Kidney capillary endothelial cell (primary cell): ENCODE results near the gene TTBK2.
"Not testable (repeated sequence)": the region's sequence is repeated elsewhere in the genome, so short reads cannot be mapped to it uniquely, and the experiment has no call there.

ENCODE experiments used
- DNase-seq: peaks from one replicate; pipeline ENCODE4 v3.0.0-alpha.2; 2018; ENCODE audit warnings: low spot score

TTBK2 gene

GRCh38 chr15:42920519-42921341 is at the start of gene TTBK2:
TTBK2 (minus strand) TSS chr15:42920778; CDS start chr15:42878617, 42,161 bp downstream.
- DNase-seq, result peak; percentile 96

DNA sequence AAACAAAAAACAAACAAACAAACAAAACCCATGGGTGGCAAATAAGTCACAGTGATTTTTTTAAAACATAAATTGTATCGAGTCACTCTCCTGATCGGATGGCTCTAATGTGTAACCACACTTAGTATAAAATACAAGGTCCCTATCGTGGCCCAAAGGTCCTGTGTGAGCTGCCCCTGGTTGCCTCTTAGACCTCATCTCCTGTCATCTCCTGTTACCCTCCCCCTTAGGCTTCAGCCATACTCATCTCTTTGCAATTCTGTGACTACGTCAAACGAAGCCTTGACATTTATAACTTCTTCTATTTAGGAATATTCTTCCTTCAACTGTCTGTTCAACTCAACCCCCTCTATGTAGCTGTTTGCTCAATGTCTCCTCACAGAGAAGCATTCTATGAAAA is 43.9 kb upstream of the TTBK2 start:
- DNase-seq, result no peak

DNA sequence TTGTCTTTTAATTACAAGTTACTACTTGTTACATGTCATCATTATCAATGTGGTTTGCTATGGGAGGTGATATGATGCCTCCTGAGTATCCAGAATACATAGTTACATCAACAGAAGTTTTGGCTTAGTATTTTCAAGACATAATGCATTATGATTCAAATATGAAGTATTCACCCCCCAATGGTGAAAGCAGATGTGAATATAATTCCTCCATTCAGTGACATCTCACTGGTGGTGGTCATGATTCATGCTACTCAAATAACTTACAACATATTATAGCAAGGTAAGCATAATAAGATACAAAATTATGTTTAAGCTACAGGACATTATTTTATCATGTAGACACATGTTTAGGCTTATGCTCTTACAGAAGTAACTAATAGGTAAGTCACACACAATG is 34.9 kb upstream of the TTBK2 start:
- DNase-seq, result no peak

DNA sequence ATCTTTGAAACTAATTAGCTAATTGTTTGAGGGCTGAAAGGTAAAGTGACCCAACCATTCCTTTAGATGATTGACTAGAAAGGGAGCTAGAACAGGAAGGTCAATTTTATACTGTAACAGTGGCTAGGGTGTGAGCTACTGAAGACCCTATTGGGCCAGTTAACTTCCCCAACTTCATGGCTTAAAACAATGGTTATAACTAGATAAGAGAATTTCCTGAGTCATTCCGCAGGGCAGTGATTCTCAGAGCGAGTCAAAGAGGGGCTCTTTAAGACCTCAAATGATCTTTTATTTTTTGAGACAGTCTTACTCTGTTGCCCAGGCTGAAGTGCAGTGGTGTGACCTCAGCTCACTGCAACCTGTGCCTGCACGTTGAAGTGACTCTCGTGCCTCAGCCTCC is 33.7 kb upstream of the TTBK2 start:
- no peak for DNase-seq

- not testable (repeated sequence) for DNase-seq
Measured at GRCh38 chr15:42948898-42949297, 28.3 kb upstream of the TTBK2 start.

GRCh38 chr15:42940527-42940926 is 19.9 kb upstream of the TTBK2 start:
- DNase-seq, result no peak

- DNase-seq, result no peak
Measured at GRCh38 chr15:42939841-42940240, 19.3 kb upstream of the TTBK2 start.

DNA sequence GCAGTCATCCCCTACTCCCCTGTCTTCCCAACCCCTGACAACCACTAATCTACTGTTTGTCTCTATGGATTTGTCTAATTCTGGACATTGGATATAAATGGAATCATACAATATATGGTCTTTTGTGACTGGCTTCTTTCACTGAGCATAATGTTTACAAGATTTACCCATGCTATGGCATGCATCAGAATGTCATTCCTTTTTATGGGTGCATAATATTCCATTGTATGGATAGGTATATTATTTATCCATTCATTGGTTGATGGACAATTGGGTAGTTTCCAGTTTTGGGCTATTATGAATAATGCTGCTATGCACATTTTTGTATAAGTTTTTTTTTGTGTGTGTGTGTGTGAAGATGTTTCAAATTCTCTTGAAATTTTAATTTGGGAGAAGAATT is 16.6 kb upstream of the TTBK2 start:
- DNase-seq, result no peak

GRCh38 chr15:42933886-42934667 is 13.5 kb upstream of the TTBK2 start:
- DNase-seq, result no peak

DNA sequence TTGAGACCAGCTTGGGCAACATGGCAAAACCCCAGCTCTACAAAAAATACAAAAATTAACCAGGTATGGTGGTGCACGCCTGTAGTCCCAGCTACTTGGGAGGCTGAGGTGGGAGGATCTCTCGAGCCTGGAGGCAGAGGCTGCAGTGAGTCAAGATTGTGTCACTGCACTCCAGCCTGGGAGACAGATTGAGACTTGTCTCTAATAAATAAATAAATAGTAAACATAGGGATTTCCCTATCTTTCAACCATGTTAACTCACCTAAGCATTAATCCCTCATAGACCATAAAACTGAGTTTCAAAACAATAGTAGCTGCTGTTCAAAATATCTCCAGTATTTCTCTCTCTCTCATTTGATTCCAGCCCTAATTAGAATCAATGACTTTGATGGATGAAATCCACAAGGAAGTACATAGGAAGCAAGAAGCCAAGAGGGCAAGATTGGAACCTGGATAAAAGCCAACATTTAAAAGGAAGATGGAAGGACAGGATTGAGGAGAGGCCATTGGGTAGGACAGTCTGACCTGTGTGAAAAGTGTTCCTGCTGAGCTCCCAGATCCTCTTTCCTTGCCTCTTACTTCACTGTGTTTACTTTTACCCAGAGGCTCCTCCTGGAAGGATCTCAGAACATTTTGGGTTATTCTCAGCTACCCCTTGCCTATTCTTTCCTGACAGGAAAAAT is 12.4 kb upstream of the TTBK2 start:
- no peak for DNase-seq

DNA sequence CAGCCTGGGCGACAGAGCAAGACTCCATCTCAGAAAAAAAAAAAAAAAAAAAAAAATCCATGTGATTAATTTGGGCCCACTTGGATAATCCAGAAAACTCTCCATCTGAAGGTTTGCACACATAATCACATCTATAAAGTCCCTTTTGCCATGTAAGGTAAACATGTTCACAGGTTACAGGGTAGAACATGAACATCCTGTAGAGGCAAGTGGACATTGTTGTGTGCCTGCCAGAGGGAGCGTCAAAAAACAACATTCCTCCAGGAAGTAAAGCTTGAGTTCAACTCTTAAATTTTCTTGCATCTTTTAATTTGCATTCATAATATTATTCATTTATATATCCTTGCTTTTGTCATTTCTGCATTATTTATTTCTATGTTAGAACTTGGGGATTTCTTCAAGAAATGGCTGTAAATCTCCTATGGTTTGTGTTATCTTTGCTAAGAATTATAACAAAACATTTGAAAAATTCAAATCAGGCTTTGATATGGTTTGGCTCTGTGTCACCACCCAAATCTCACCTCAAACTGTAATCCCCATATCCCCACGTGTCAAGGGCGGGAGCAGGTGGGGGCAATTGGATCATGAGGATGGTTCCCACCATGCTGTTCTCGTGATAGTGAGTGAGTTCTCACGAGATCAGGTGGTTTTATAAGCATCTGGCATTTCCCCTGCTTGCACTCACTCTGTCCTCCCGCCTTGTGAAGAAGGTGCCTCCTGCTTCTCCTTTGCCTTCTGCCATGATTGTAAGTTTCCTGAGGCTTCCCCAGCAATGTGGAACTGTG is 11.3 kb upstream of the TTBK2 start:
- no peak for DNase-seq

DNA sequence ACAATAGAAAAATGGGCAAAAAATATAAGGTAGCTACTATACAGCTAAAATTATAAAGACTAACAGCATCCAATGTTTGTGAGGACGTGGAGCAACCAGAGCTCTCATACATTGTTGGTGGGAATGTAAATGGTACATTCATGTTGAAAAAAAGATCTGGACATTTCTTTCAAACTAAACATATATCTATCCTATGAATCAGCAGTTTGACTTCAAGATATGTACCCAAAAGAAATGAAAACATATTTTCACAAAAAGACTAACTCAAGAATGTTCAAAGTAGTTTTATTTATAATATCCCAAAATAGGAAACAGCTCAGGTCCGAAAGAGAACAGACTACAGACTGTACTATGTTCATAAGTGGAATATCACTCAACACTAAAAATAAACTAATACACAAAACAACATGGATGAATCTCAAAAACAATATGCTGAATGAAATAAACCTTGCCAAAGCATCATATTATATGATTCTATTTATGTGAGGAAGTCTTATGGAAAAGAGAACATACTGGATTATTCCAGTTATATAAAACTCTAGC is 8.8 kb upstream of the TTBK2 start:
- DNase-seq, result no peak

DNA sequence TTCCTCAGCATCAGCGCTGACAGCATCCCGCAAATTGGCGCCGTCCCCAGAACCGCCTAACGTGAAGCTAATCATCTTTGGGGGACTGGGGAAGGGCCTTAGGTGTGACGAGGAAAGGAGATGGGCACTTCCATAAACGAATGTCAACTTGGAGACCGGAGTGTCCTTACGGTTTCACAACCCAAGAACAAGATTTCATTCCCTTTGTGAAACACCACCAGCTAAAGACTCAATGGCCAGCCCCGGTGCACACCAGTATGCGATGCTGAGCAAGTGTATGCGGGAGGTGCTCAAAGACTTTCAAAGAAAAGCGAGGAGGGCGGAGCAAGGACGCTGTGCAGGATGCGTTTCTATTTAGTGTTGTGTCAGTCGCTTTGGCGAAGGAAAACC is 759 bp upstream of the TTBK2 start:
- DNase-seq, result peak; percentile 27

GRCh38 chr15:42919799-42920518 is 619 bp downstream of the TTBK2 start:
- peak; percentile 40 for DNase-seq

DNA sequence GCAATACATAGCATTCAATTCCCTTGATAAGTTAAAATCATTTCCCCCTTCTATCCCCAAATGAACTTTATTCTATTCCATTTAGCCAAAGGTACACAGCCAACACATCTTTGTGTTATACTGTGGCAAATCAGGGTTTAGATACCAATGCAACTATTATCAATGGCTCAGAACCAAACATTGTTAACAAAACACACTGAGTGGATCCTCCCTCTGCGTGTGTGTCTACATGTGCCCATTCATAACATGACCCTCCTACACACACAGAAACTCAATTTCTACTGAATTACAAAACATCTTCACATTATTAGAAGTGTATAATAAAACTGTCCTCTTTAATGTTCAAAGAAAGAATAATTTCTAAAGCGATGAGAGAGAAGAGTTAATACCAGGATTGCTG is 1.3 kb downstream of the TTBK2 start:
- DNase-seq, result no peak

GRCh38 chr15:42918047-42918446 is 2.5 kb downstream of the TTBK2 start:
- DNase-seq, result no peak

DNA sequence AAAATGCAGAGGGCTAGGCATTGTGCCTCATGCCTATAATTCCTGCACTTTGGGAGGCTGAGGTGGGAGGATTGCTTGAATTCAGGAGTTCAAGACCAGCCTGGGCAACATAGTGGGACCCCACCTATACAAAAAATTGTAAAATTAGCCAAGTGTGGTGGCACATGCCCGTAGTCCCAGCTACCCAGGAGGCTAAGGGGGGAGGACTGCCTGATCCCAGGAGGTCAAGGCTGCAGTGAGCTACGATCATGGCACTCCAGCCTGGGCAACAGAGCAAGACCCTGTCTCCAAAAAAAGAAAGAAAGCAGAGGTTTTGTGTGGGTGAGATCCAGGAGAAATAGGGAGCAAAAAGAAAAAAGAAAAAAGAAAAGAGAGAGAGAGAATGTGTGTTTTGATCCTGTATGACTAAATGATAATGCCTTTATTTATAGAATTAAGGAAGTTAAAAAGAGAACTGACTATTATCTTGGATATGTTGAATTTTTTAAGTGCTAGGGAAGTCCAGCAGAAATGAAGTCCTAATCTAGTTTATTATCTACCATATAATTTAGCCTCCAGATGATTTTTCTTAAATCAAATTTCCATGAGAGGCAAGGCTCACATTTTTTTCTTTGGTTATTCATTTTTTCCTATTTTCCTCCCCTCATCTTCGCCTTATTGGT is 4.8 kb downstream of the TTBK2 start:
- no peak for DNase-seq

- no peak for DNase-seq
Measured at GRCh38 chr15:42914728-42915497, 5.7 kb downstream of the TTBK2 start.

- no peak for DNase-seq
Measured at GRCh38 chr15:42911058-42911592, 9.5 kb downstream of the TTBK2 start.
